GM23248 (cell line): Measurements from ENCODE around the gene MTHFD2L.

Experiments used
- EZH2 ChIP-seq: fragments of 200-600 bp; sonication (generic); IDR thresholded peaks from 2 replicates; pipeline ENCODE4 v1.6.1; 2018; ENCODE audit warnings: antibody characterized with exemption, mild to moderate bottlenecking; ENCODE audit not compliant: insufficient read depth, poor library complexity, severe bottlenecking
- EZH2phosphoT487 ChIP-seq: fragments of 200-600 bp; sonication (generic); IDR thresholded peaks from 2 replicates; pipeline ENCODE4 v1.6.1; 2018; ENCODE audit warnings: antibody characterized with exemption, moderate library complexity, mild to moderate bottlenecking, low read depth; ENCODE audit not compliant: insufficient read depth

- TF ChIP-seq EZH2 (no peak), EZH2phosphoT487 (no peak)
Observed at GRCh38 chr4:74123065-74123728, 34.7 kb upstream of the MTHFD2L start.
